K562 (cell line): ENCODE data around the gene CORT. TPM values are rescaled to one million over a fixed set of nuclear protein-coding genes. Genes with fewer than 3 reads are reported as not detected.

ENCODE experiments used
- ARHGAP35 ChIP-seq: fragments of 450-650 bp; IDR thresholded peaks from 2 replicates; pipeline ENCODE4 v1.6.1; 2018; ENCODE audit not compliant: partially characterized antibody
- CBFA2T2 ChIP-seq: fragments of 450-650 bp; conservative IDR thresholded peaks from 2 replicates; pipeline ENCODE4 v1.6.1; 2017; ENCODE audit warnings: mild to moderate bottlenecking
- CSDE1 ChIP-seq, 2 experiments: fragments of 450-650 bp; IDR thresholded peaks; 2 replicates each; pipeline ENCODE4 v1.6.1; 2016; ENCODE audit warnings: mild to moderate bottlenecking in 1 of 2
- HLTF ChIP-seq: fragments of 450-650 bp; IDR thresholded peaks from 2 replicates; pipeline ENCODE4 v1.6.1; 2016
- MAZ ChIP-seq, 2 experiments: fragments of 450-650 bp in 1 of 2; sonication (generic) in 1 of 2; formaldehyde crosslinking; IDR thresholded peaks in 1 of 2; conservative IDR thresholded peaks in 1 of 2; 2 replicates each; pipeline versions ENCODE4 v1.4.0 to v1.5.0; 2020; ENCODE audit warnings: mild to moderate bottlenecking in 1 of 2, missing genetic modification reagents in 1 of 2
- MBD2 ChIP-seq: sonication (generic); IDR thresholded peaks from 2 replicates; pipeline ENCODE4 v1.6.1; 2016; ENCODE audit warnings: low read depth, borderline replicate concordance
- MEF2A ChIP-seq: IDR thresholded peaks from 2 replicates; pipeline ENCODE4 v1.6.1; 2011; ENCODE audit warnings: low read depth, mild to moderate bottlenecking, low read length, moderate library complexity; ENCODE audit not compliant: control insufficient read depth
- MLX ChIP-seq, 2 experiments: fragments of 450-650 bp in 1 of 2; sonication (generic) in 1 of 2; formaldehyde crosslinking; conservative IDR thresholded peaks; 2 replicates each; pipeline versions ENCODE4 v1.4.0 to v1.8.1; 2020 to 2022; ENCODE audit warnings: mild to moderate bottlenecking in 1 of 2, missing genetic modification reagents in 1 of 2
- NCOA2 ChIP-seq, 2 experiments: fragments of 450-650 bp; IDR thresholded peaks; 2 replicates each; pipeline ENCODE4 v1.6.1; 2018; ENCODE audit warnings: mild to moderate bottlenecking in 2 of 2, moderate library complexity in 1 of 2; ENCODE audit not compliant: partially characterized antibody in 2 of 2
- PBX2 ChIP-seq, 2 experiments: IDR thresholded peaks in 1 of 2; conservative IDR thresholded peaks in 1 of 2; 2 replicates each; pipeline ENCODE4 v1.6.1; 2016; ENCODE audit warnings: low read depth in 2 of 2, mild to moderate bottlenecking in 1 of 2, missing compliant biosample characterization in 1 of 2, missing genetic modification characterization in 1 of 2, moderate library complexity in 1 of 2
- RB1 ChIP-seq: fragments of 450-650 bp; IDR thresholded peaks from 2 replicates; pipeline ENCODE4 v1.6.1; 2017; ENCODE audit warnings: low read depth, mild to moderate bottlenecking
- SFPQ ChIP-seq: fragments of 200-400 bp; formaldehyde crosslinking; IDR thresholded peaks from 2 replicates; pipeline ENCODE4 v1.6.1; 2017; ENCODE audit warnings: mild to moderate bottlenecking, low read depth, low read length, moderate library complexity
- SNIP1 ChIP-seq: fragments of 450-650 bp; IDR thresholded peaks from 2 replicates; pipeline ENCODE4 v1.7.1; 2017; ENCODE audit warnings: low read depth, mild to moderate bottlenecking
- TEAD4 ChIP-seq, 2 experiments: sonication (generic) in 1 of 2; formaldehyde crosslinking in 1 of 2; IDR thresholded peaks; 2 replicates each; pipeline versions ENCODE4 v1.6.1 to v1.8.0; 2012 to 2022; ENCODE audit warnings: borderline replicate concordance in 1 of 2, inconsistent platforms in 1 of 2, low read length in 1 of 2, mild to moderate bottlenecking in 1 of 2, missing genetic modification reagents in 1 of 2
- ZBTB43 ChIP-seq: sonication (generic); formaldehyde crosslinking; IDR thresholded peaks from 2 replicates; pipeline ENCODE4 v1.8.0; 2023; ENCODE audit warnings: mild to moderate bottlenecking, missing genetic modification reagents
- ZNF354B ChIP-seq: fragments of 250-450 bp; sonication (Bioruptor Pico); IDR thresholded peaks from 2 replicates; pipeline ENCODE4 v1.4.0; 2020
- polyA plus RNA-seq, 8 experiments: library from polyadenylated mRNA; depleted of rRNA in 4 of 8; stranded (reverse) in 5 of 8; unstranded in 3 of 8; fragments of >200 nt; fragmentation: Nextera tagmentation in 2 of 8; fragmentation: Illumina TruSeq in 1 of 8; extraction: Ambion mirVana in 2 of 8; extraction: Trizol in 1 of 8; gene quantifications; 2 replicates each; pipeline versions ENCODE4 v1.2.1 to v1.2.3, GENCODE V29; 2011 to 2014; ENCODE audit warnings: inconsistent platforms in 1 of 8, missing spikeins in 1 of 8
- total RNA-seq, 7 experiments: library from RNA; depleted of rRNA in 6 of 7; stranded (reverse); fragments of >200 nt in 6 of 7; fragmentation: Illumina TruSeq in 2 of 7; extraction: Trizol in 2 of 7; gene quantifications; 2 replicates each; pipeline versions ENCODE4 v1.2.1 to v1.2.3, GENCODE V29; 2011 to 2021; ENCODE audit warnings: low replicate concordance in 1 of 7

The CORT gene
- total and polyA plus RNA-seq, 9 of the 15 experiments (the other 6 are each of a cell fraction or from before 2014, with no cell fraction given): 0.08 to 0.54 (median 0.13) TPM; not detected in 5

- TF ChIP-seq ARHGAP35 (no peak), SFPQ (no peak), RB1 (no peak), TEAD4 (IDR thresholded peaks at IDR 0.05; ENCODE audit: low read length) (no peak), TEAD4 (CRISPR knock-in tag; IDR thresholded peaks at IDR 0.05; ENCODE audit: borderline replicate concordance) (no peak), NCOA2 (IDR thresholded peaks at IDR 0.05; ENCODE audit: partially characterized antibody in 2 of 2) (no peak), ZNF354B (CRISPR knock-in tag) (peak; percentile 26; the same call in 1 of the 2 replicates), MAZ (CRISPR knock-in tag; conservative IDR thresholded peaks at IDR 0.05 in 1 of 2, IDR thresholded peaks at IDR 0.05 in 1 of 2) (peak; percentile 57 to 63; a peak in 3 of 4 replicates), MEF2A (no peak), MLX (CRISPR knock-in tag; conservative IDR thresholded peaks at IDR 0.05) (no peak), CSDE1 (IDR thresholded peaks at IDR 0.05) (no peak), PBX2 (CRISPR knock-in tag; IDR thresholded peaks at IDR 0.05; ENCODE audit: low read depth) (no peak), PBX2 (tag; conservative IDR thresholded peaks at IDR 0.05; ENCODE audit: low read depth) (peak; percentile 43), ZBTB43 (CRISPR knock-in tag) (no peak), SNIP1 (no peak), HLTF (no peak), CBFA2T2 (no peak), MBD2 (no peak; the same call in 1 of the 2 replicates)
These were observed 34.5 kb upstream of the CORT start (continued) for GRCh38 chr1:10415211-10415930.
